ENCODE measurements around the gene HCLS1. TPM values are rescaled to one million over a fixed set of nuclear protein-coding genes. Genes with fewer than 3 reads are reported as not detected.

Gene HCLS1
- total and polyA plus RNA-seq, 9 of the 15 experiments (the other 6 are each of a cell fraction or from before 2014, with no cell fraction given) = 4.8 to 34.1 (median 22.0) TPM

- TF ChIP-seq RB1 (IDR thresholded peaks at IDR 0.05; ENCODE audit: low read depth) (no peak), ZFX (CRISPR knock-in tag; IDR thresholded peaks at IDR 0.05) (no peak), XRCC5 (IDR thresholded peaks at IDR 0.05; ENCODE audit: low read depth, low read length) (no peak)
Observed at GRCh38 chr3:121670676-121671075, 10.0 kb upstream of the HCLS1 start (continued).

GRCh38 chr3:121667333-121667732, 6.6 kb upstream of the HCLS1 start:
- H3K27me3 ChIP-seq (ENCODE audit: control insufficient read depth in 2 of 2, insufficient read depth in 2 of 2, low read length in 2 of 2) = no peaks in the 10 kb centered on the region
- in situ Hi-C loops (cut with MboI) = no loop called here
- ChIA-PET CTCF (ENCODE audit: low intra/inter-chr PET ratio) (no interaction called here), POLR2A (no interaction called here)
- no peak overlapping the region for H3K9ac ChIP-seq (ENCODE audit: insufficient read depth in 1 of 2, low read depth in 2 of 2, low read length in 2 of 2)
- no peaks in the 10 kb centered on the region for H3K79me2 ChIP-seq (ENCODE audit: control insufficient read depth, insufficient read depth, low read length)
- no peak overlapping the region for H2AFZ ChIP-seq (ENCODE audit: low read depth, low read length)
- no peaks in the 10 kb centered on the region for H3K4me1 ChIP-seq (replicated peaks in 1 of 2; ENCODE audit: control insufficient read depth in 2 of 2, insufficient read depth in 2 of 2, low read length in 2 of 2)
- no peak overlapping the region for H3K4me3 ChIP-seq
- FAIRE-seq (no peak), DNase-seq (ENCODE audit: extremely low read depth in 1 of 4, low spot score in 3 of 4) (no peak), ATAC-seq (no peak)
- peaks cover 26% of the 10 kb centered on the region; the same call in 2 of the 3 replicates for H3K36me3 ChIP-seq (ENCODE audit: control insufficient read depth, insufficient read depth, low read length)
- no peak overlapping the region for H3K27ac ChIP-seq (ENCODE audit: extremely low read depth, low read depth, low read length)
- H3K4me2 ChIP-seq (ENCODE audit: insufficient read depth, low read length) = no peak overlapping the region
- no peaks in the 10 kb centered on the region for H4K20me1 ChIP-seq (replicated peaks; ENCODE audit: control insufficient read depth, insufficient read depth, low read length)
- no peaks in the 10 kb centered on the region for H3K9me3 ChIP-seq (replicated peaks; ENCODE audit: control insufficient read depth, insufficient read depth, low read depth, low read length)
- H3K9me1 ChIP-seq (ENCODE audit: control insufficient read depth, insufficient read depth, low read length) = no peaks in the 10 kb centered on the region
- intact Hi-C loops (cut with micrococcal nuclease) = no loop called here
- 100% methylated on average over 2 of the region's 4 CpGs for WGBS (ENCODE audit: insufficient coverage, low coverage, missing lambda C conversion rate)
- BruUV-seq (replicated peaks) = no TSS peak
- TF ChIP-seq MYC (IDR thresholded peaks at IDR 0.05; ENCODE audit: low read depth, low read length) = no peak
- TF ChIP-seq MYC (CRISPR knock-in tag; IDR thresholded peaks at IDR 0.05; ENCODE audit: borderline replicate concordance, low read depth) = no peak
- TF ChIP-seq CUX1 (CRISPR knock-in tag; IDR thresholded peaks at IDR 0.05) = no peak
- no peak for TF ChIP-seq RBM25 (IDR thresholded peaks at IDR 0.05; ENCODE audit: low read depth, low read length, severe bottlenecking)
- TF ChIP-seq ZNF696 (CRISPR knock-in tag; conservative IDR thresholded peaks at IDR 0.05) = no peak
- TF ChIP-seq NBN (IDR thresholded peaks at IDR 0.05; ENCODE audit: low read depth) = no peak
- no peak for TF ChIP-seq NFIX (CRISPR knock-in tag; IDR thresholded peaks at IDR 0.05; ENCODE audit: low read depth)
- no peak for TF ChIP-seq RERE (CRISPR knock-in tag; IDR thresholded peaks at IDR 0.05; ENCODE audit: borderline replicate concordance)
- TF ChIP-seq SMAD2 (IDR thresholded peaks at IDR 0.05; ENCODE audit: low read depth, low read length) = no peak
